HG03039 (cell line): ENCODE results near the gene CEL.

ENCODE experiments used
- ATAC-seq: cut with Tn5 transposase; IDR thresholded peaks from one replicate; pipeline ENCODE4 v1.9.1; 2021; ENCODE audit warnings: mild to moderate bottlenecking, moderate library complexity; ENCODE audit not compliant: unreplicated experiment

The CEL gene

DNA sequence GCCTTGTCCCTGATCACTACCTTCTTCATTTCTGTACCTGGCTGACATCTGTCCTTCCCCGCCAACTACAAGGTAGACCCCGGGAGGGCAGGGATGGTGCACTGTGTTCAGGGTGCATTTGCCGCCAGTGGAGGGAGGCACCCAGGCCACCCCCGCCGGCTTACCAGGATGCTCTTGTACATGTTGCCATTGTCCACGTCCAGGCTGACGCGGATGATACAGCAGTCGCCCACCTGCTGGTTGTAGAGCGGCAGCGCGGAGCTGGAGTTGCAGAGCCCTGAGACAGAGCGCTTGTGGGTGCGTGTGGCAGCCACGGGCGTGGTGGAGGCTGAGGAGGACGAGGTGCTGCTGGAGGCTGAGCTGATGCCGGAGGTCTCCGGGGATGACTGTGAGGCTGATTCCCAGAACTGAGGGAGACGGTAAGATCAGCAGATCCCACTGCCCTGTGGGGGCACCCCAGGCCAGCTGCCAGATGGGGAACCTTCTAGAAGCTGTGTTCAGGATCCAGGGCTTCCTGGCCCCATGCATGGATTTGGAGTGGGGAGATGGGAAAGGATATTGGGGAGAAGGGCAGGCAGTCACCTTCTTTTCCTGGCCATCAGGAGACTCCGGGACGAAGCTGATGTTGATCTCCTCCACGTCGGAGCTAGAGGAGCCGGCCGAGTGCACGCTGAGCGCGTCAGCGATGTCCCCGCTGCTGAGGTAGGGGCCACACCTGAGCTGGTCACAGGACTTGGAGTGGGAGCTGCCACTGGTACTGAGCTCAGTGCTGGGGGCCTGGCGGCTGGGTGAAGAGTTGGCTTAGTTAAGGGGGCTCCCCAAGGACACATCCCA, 39.8 kb downstream of the CEL start:
- ATAC-seq: no peak

DNA sequence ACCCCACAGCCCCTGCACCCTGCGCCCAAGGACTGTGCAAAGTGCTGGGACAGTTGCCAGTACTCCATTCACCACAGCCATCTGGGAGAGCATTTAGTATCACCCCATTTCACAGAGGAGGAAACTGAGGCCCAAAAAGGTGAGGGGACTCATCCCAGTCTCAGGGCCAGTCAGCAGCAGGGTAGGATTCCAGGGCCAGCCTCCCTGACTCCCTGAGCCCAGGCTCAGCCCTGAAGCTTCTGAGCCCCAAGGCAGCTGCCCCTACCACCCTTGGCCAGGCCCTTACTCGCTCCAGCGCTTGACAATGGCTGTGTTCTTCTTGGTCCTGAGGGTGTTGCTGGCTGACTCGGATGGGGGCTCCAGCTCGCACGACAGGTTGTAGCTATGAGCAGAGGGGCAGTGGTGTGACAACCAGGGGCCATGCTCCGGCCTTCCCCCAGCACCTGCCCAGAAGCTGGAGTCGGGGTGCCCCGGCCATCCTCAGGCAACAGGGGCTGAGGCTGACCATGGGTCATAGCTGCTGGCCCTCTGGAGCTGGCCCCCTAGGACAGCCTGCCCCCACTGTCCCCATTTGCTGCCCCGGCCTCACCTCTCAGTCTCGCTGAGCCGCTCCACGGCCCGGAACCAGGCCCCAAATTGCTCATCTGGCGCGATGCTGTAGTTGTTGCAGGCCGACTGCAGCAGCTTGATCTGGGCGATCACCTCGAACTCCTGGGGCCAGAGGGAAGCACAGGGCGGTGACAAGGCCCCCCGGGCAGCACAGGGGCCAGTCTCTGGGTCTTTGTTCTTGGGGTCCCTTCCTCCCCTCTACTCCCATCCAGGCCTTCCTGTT, 40.6 kb downstream of the CEL start:
- ATAC-seq: no peak

DNA sequence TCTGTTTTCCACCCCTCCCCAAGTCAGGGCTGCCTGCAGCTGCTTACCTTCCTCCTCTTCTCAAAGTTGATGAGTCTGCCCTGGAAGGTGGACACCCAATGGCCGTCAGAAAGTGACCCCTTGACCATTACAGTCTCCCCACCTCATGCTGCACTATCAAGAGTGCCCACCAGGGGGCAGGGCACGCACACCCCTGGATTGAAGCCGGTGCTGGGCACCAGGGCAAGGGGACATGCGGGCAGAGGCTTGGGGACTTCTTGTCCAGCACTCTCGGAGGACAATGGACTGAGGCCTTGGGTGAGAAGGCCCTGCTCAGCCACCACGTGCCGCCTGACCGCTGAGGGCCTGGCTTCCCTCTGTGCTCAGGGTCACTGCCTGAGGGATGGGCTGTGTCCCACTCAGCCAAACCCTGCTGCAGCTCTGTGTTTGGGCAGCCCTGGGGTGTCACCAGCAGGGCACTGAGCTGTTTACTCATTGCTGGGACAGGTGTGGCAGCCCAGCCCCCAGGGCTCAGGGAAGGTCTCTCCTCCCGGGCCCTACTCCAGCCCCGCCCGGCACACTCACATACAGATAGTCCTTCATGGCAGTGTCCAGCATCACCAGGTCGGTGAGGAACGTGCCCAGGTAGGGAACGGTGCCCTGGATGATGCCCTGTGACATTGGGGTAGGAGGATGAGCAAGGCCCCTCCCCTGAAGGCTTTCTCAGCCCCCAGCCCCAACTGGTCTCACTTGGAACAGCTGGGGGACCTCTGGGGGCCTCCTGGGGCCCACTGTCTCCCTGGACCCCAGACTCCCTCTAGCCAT, 41.6 kb downstream of the CEL start:
- no peak for ATAC-seq

DNA sequence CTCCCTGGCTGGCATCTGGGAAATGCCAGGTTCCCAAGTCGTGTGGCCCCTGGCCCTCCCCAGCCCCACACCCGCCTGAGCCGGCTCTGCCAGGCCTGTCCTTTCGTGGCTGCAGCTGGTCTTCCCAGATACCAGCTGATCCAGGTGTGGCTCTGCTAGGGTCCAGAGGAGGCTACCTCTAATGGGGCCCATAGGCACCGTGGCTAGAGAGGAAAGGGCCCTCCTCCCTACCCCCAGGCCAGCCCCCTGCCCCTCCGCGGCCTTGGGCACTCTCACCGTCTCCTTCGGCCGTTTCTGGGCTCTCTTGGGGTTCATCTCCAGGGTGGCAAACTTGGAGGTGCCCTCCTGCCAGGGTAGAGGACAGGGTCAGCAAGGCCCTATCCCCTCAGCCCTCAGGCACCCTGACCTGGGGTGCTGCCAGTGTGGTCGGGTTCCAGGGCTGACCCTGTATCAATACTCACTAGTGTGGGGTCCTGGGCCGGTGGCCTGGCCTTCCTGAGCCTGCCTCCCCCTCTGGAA, 42.3 kb downstream of the CEL start:
- no peak for ATAC-seq

DNA sequence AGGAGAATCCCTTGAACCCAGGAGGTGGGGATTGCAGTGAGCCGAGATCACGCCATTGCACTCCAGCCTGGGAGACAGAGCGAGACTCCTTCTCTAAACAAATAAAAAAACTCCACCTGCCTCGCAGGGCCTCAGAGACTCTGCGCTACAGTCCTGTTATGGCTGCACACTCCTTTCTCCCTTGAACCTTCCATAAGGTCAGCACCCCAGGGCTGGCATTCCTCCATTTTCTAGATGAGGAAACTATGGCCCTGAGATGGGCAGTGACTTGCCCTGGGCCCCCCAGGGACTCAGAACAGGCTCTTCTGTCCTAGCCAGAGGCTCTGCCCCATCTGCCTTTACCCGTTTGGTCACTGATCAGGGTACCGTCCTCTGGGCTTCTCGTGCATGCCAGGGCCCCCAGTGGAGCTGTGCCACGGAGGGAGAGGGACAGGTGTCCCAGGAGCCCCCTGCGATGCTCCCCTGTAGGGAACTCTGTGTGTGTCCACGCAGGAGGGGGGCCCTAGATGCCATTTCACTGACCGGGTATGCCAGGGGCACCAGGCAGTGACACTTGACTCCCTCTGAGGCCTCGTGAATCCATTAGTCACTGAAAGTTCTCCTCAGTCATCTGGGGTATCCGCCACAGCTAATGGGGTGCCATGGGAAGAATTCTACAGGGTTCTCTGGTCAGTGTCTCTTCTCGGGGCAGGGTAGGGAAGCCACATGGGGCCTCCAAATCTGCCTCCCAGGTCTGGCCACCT, 43.1 kb downstream of the CEL start:
- ATAC-seq: no peak

DNA sequence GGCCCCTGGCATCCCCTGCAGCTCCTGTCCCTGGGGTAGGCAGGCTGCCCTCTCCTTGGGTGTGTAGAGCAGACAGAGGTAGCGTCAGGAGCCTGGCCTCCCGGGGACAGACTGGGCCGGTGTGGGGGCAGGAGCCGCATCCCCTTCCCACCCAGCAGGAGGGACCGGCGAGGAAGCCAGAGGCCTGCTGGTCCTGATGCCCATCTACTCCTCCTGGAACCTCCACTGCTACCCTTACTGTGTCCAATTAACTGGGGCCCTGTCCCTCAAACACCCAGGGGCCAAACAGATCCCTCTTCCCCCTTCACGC, 43.6 kb downstream of the CEL start:
- no peak for ATAC-seq

DNA sequence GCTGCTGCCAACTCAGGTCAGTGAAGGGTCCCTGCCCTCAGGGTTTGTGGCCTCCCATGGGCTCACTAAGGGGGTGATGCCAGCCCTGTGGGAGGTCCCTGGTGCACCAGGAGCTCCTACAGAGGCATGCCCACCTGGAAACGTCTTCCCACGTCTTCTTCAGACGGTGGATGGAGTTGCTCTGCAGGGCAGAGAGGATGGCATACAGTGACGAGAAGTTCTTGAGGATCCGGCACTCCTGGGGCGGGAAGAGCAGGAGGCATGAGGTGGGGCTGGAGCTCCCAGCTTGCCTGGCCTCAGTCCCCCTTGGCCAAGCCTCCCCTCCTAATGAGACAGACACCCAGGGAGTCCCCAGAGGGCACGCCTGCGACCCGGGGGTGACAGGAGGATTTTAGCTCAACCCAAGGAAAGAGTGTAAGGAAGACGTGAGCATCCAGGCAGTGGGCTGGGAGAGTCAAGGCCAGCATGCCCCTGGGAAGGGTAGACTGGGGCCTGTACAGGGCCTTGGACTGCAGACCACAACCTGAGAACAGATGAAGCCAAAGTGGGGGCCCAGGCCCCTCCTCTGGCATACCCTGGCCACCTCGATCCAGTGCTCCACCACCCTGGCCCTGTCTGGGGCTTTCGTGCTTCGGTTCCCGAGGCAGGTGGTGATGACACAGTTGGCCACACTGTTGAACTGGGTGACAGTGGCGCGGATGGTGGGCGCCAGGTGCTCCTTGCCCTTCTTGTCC, 44.9 kb downstream of the CEL start:
- ATAC-seq: no peak

DNA sequence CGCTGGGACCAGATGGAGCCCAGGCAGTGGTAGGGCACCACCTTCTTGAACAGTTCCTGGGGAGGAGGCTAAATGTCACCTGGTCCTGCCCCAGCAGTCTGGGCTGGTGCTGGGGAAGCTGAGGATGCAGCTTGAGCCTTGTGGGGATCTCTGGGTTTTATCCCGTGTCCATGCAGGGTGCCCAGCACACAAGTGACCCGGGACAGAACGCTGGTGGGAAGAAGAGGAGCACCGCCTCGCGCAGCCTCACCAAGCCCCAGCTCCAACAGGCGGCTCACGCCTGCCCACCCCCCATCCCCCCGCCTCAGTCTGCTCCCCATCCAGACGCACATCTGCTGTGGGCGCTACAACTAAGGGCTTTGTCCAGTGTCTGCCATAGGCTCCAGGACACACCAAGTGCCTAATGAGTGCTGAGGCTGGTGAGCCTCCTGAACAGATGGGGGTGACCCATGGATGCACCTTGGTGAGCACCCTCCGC, 45.5 kb downstream of the CEL start:
- no peak for ATAC-seq

DNA sequence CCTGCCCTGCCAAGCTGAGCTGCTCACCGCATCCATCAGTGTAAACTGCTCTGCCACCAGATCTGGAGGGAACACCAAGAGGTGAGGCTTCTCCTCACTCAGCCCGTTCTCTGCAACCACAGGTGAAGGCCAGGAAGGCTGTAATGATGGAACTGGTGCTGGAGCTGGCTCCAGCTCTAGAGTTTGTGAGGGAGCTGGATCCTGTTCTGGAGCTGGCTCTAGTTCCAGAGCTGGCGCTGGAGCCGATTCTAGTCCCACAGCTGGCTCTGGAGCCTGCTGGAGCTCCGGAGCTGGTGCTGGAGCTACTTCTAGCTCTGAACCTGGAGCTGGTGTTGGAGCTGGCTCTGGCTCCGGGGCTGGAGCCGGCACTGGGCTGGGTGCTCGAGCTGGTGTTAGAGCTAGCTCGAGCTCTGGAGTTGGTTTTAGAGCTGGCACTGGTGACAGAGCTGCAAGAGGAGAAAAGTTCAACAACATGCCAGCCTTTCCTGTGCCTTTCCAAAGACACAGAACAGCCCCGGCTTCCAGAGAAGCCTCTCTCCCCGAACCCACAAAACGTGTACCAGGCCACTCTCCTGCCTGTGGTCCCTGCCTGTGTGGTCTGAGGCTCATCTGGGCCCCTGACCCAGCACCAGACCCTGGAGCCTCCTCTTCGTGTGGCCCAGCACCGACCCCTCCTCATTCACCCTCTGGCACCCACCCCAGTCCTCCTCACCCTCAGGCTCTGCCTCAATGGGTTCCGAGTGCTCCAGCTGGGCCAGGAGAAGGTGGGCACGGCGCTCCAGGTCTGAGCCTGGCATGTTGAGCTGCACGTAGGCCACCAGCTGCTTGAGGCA, 46.4 kb downstream of the CEL start:
- ATAC-seq: no peak

DNA sequence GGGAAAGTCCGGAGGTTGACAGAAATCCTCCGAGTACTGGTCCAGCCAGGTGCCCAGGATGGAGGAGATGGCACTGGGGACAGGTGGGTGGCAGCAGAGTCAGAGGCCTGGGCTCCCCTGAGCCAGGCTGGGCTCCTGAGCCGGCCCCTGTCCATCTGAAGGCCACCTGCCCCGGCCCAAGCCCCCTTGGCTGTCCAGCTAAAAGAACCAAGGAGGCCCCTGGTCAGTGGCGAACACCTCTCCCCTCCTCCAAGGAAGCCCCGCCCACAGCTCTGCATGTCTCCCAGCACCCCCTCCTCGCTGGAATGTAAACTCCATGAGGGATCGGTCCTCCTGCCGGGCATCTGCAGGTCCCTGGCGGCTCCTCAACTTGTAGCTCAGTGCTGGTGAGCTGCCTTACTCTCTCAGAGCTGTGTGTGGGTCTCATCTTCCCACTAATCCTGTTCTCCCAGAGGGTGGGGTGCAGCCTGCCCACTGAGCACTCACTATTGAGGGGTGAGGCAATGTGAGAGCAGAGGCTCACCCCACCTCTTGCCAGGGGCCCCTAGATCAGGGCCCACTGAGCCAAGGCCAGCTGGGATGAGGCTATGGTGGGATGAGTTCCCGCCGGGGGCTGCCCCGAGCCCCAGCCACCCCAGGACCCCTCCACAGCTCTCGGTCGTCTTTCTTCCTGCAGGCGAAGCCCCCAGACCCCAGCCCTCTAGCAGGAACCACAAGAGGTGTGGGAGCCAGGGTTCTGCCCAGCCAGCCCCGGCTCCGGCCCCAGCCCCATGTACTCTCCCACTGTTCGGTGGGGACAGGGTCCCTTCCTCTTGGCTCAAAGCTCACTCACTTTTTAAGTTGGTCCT, 47.2 kb downstream of the CEL start:
- no peak for ATAC-seq

DNA sequence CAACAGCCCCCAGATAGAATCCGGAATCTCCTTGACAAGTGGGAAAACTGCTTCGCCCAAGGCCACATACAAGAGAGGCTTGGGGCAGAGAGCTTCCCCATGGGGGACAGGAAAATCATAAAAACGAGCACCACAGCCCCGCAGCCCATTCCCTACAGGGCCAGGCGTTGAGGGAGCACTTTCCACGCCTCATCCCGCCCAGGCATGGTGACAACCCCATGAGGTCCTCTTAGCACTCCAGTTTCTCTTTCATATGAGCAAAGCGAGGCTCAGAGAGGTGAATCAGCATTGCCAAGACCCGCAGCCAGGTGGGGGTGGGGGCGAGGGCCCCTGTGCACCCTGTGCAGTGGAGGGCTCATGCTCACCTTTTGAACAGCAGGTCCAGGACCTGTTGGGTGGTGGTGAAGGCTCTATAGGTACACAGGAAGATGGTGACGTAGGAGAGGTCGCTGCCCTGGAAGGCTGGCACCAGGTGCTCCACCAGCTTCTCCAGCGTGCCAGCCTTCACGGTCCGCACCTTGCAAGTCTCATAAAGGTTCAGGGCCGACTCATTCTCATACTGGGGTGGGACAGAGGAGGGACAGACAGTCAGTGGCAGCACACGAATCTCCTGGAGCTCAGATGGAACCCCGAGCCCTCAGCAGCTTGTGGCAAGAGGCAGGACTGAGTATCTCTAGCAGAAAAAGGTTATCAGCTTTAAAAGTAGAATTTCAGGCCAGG, 48.3 kb downstream of the CEL start:
- no peak for ATAC-seq

DNA sequence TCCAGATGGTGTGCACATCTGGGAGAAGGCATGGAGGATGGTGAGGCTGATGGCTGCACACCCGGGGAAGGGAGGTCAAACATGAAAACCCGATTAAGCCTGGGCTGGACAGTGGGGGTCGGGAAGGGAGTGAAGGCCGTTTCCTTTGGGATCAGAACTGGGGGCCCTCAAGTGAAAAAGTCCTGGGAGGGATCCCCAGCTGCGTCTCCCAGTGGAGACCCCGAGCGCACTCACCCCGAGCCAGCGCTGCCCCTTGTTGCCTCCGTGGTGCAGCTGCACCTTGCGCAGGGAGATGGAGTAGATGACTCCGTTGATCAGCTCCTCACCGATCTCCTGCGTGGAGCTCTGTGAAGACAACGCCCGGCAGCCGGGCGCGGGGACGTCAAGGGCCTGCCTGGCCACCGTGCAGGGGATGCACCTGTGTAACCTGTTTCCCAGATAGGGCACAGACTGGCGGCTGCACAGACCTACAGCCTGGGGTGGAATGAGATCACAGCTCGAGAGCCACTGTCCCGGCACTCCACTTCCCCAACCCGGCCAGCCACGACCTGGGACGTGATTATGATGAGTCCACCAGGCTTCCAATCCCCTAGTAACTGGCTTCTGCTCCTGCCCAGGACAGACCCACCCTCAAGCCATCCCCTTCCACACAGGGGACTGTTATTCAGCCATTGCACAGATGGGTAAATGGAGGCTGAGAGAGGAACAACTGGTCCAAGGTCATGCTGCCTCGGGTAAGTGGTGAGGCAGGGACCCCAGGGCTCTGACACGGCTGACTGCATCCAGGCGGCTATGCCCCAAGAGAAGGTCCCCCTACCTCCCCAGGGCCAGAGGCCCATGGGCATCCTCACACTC, 50.3 kb downstream of the CEL start:
- ATAC-seq: no peak

DNA sequence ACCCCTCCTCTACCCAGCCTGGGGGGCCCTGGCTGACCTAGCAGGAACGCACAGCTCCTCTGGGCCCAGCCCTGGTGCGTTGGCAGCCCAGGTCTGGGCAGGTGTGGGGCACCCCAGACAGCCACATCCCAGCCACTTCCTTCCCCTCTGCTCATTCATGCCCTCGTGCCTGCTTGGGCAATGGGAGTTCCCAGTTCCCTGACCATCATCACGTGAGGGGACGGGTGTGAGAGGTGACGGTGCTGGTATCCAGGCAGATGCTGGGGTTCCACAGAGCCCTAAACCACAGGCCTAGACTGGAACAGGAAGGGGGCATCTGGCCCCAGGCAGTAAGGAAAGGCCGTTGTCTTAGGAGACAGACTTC, 50.9 kb downstream of the CEL start:
- no peak for ATAC-seq

DNA sequence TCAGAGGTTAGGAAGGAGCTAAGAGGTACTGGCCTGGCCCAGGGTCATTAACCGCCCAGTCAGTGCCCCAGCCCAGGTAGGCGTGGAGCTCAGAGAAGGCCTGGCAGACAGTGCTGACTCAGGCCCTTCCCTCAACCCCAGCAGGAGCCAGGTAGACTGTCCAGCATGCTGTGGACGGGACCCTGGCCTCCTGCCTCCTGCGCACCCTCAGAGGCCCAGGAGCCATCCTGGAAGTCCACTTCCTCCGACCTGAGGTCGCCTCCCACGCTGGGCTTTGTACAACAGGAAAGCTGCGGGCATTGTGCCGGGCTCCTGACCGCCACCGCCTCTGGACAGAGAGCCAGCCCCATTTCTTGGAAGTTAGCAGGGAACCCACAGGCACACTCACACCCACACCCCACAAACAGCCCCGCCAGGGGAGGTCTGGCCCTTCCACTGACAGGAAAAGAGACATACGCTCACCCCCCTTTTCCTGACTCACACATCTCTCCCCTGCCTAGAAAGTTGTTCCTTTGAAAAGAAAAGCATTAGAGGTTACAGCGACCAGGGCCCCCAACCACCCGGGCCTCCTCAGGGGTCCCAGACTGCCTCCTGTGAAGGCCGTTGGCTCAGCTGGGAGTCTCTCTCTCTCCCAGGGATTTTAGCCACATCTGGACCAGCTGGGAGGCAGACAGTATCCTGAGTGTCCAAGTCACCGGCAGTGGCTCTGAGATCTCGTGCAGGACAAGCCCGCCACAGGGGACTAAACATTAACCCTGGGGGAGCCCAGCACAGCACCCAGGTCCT, 51.6 kb downstream of the CEL start:
- no peak for ATAC-seq

DNA sequence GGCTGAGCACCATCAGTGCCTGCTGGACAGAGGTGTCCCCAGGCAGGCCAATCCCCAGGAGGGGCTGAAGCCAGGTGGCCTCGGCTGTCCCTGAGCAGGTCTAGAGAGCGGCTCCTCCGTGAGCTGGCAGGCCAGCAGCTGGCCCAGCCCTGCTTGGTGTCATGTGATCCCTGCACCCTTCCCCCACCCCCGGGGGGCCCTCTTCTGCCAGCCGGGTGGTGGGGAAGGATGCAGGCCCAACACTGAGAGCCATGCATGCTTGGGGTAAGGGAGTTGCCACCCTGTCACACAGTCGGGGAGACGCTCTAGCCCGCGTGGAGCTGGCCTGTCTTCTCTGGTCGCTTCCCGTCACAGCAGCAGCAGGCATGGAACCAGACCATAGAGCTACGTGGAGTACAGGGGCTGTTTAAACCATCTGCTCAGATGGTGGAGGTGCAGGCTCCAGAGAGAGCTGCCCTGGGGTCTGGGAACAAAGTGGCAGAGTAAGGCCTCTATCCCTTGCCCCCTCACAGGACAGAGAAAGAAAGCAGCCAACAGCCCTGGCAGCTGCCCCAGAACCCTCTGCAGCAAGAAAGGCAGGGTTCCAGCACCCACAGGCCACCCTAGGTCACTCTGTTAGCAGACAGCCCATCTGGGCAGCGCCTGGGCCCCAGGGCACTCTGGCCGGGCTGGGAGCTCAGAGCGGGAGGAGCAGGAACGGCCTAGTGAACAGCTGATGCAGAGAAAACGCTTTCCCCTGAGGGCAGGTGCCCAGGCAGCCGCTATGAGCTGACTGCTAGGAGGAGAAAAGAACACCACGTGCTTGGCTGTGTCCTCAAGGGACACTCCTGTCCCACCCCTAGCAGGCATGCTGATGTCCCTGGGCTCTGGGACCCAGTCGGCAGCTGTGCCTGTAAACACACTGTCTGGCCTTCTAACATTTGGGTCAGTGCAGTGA, 52.4 kb downstream of the CEL start:
- ATAC-seq: no peak
